ENCODE results near the gene ATXN2.
"Not testable (repeated sequence)": the region's sequence is repeated elsewhere in the genome, so short reads cannot be mapped to it uniquely, and the experiment has no call there.

ATXN2 gene

GRCh38 chr12:111507719-111508118 is 91.4 kb downstream of the ATXN2 start:
- not testable (repeated sequence) for H3K27ac ChIP-seq; DNase-seq (ENCODE audit: low read depth, low spot score)

DNA sequence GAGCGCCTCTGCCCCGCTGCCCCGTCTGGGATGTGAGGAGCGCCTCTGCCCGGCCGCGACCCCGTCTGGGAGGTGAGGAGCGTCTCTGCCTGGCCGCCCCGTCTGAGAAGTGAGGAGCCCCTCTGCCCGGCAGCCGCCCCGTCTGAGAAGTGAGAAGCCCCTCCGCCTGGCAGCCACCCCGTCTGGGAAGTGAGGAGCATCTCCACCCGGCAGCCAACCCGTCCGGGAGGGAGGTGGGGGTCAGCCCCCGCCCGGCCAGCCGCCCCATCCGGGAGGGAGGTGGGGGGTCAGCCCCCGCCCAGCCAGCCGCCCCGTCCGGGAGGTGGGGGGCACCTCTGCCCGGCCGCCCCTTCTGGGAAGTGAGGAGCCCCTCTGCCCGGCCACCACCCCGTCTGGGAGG is 91.9 kb downstream of the ATXN2 start:
- H3K27ac ChIP-seq; DNase-seq (ENCODE audit: low read depth, low spot score): not testable (repeated sequence)

DNA sequence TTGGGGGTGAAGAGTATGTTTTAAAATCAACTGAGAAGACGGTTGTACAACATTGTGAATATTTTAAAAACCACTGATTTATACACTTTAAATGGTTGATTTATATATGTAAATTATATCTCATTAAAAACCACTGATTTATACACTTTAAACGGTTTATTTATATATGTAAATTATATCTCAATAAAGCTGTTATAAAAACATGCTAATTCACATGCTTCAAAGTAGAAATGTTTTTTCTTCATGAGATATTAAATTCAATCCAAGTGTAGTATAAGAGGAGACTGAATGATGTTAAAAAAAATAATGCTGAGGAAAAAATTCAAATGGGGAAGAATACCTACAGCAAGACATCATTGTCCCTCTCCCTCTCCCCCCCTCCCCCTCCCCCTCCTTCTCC is 92.9 kb downstream of the ATXN2 start:
- H3K27ac ChIP-seq: no peak overlapping the region
- no peak for DNase-seq (ENCODE audit: low read depth, low spot score)

GRCh38 chr12:111505601-111506036 is 93.5 kb downstream of the ATXN2 start:
- DNase-seq (ENCODE audit: low read depth, low spot score): no peak

GRCh38 chr12:111503116-111503515 is 96.0 kb downstream of the ATXN2 start:
- no peak for DNase-seq (ENCODE audit: low read depth, low spot score)
- H3K27ac ChIP-seq: no peak overlapping the region

More at GRCh38 chr12:111505601-111506036, 93.5 kb downstream of the ATXN2 start:
- no peak overlapping the region for H3K27ac ChIP-seq

DNA sequence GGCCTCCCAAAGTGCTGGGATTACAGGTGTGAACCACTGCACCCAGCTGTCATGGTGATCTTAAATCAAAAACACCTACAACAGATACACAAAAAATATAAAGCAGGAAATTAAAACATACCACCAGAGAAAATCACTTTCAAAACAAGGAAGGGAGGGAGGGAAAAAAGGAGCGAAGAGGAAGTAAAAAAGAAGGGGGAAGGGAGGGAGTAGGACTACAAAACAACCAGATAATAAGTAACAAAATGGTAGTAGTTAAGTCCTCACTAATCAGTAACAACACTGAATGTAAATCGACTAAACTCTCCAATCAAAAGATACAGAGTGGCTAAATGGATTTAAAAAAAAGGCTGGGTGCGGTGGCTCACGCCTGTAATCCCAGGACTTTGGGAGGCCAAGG is 104.4 kb downstream of the ATXN2 start:
- no peak for DNase-seq (ENCODE audit: low read depth, low spot score)
- H3K27ac ChIP-seq: no peak overlapping the region

DNA sequence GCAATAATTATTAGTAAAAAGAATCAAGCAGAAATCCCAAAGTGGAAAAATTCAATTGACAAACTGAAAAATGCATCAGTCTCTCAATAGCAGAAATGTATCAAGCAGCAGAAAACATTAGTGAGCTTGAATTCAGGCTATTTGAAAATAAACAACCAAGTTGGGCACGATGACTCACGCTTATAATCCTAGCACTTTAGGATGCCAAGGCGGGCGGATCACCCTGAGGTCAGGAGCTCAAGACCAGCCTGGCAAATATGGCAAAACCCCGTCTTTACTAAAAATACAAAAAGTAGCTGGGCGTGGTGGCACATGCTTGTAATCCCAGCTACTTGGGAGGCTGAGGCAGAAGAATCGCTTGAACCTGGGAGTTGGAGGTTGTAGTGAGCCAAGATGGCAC is 106.1 kb downstream of the ATXN2 start:
- H3K27ac ChIP-seq; DNase-seq (ENCODE audit: low read depth, low spot score): not testable (repeated sequence)

GRCh38 chr12:111488798-111489197 is 110.3 kb downstream of the ATXN2 start:
- DNase-seq (ENCODE audit: low read depth, low spot score): no peak
- no peak overlapping the region for H3K27ac ChIP-seq

- no peak for DNase-seq (ENCODE audit: low read depth, low spot score)
These were observed 110.8 kb downstream of the ATXN2 start for GRCh38 chr12:111488271-111488670.

DNA sequence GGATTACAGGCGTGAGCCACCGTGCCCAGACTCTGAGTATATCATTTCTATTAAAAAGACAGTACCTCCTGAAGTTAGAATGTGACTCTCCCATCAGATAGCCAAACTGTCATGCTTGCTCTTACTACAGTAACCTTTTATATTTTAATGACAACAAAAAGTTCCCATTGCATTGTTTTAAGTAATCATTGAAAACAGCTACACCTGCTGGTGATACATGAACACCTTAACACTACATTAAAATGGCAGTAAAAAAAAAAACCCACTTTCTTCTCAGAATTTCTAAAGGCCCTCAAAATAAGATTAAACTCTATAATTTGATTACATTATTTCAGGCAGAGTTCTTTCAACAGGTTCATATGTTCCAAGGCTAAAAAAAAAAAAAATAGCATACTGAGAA is 116.7 kb downstream of the ATXN2 start:
- H3K27ac ChIP-seq: no peak overlapping the region
- no peak for DNase-seq (ENCODE audit: low read depth, low spot score)

More at GRCh38 chr12:111488271-111488670, 110.8 kb downstream of the ATXN2 start:
- H3K27ac ChIP-seq: no peak overlapping the region

- no peak for DNase-seq (ENCODE audit: low read depth, low spot score)
- no peak overlapping the region for H3K27ac ChIP-seq
These were observed 127.9 kb downstream of the ATXN2 start for GRCh38 chr12:111471236-111471635.

GRCh38 chr12:111469401-111469800 is 129.7 kb downstream of the ATXN2 start:
- no peak for DNase-seq (ENCODE audit: low read depth, low spot score)

GRCh38 chr12:111467857-111468241 is 131.3 kb downstream of the ATXN2 start:
- H3K27ac ChIP-seq: no peak overlapping the region
- DNase-seq (ENCODE audit: low read depth, low spot score): no peak

More at GRCh38 chr12:111469401-111469800, 129.7 kb downstream of the ATXN2 start:
- H3K27ac ChIP-seq: no peak overlapping the region

GRCh38 chr12:111467092-111467856 is 131.8 kb downstream of the ATXN2 start:
- no peak overlapping the region for H3K27ac ChIP-seq
- DNase-seq (ENCODE audit: low read depth, low spot score): no peak

- no peak overlapping the region for H3K27ac ChIP-seq
- no peak for DNase-seq (ENCODE audit: low read depth, low spot score)
These were observed 136.8 kb downstream of the ATXN2 start for GRCh38 chr12:111462210-111462769.

- H3K27ac ChIP-seq; DNase-seq (ENCODE audit: low read depth, low spot score): not testable (repeated sequence)
These were observed 139.0 kb downstream of the ATXN2 start for GRCh38 chr12:111460111-111460510.

DNA sequence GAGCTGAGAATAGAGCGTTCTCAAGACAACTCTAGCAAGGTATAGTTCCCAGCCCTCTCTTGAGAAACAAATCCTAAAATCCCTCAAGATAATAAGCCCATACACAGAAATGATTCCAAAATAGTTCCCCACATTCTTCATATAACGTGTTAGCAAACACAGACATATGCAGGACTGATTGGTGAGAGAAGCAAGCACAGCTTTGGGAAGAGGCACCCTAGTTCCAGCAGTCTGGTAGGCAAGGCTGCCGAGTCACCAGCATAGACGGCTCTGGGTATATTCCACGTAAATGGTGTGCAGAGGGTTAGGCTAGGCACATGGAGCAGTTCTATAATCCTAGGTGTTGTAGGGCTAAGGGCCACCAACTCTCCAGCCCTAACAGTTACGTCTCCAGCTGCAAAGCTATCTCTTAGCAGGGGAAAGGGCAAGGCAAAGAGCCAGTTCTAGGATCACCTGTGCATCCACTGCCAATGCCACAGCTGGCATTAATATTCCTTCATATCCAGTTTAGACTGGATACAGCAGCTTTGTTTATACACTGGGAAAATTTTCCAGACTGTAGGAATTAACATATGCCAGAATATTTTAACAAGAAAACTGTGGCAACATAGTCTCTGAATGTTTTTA is 140.5 kb downstream of the ATXN2 start:
- no peak for DNase-seq (ENCODE audit: low read depth, low spot score)
- no peak overlapping the region for H3K27ac ChIP-seq

GRCh38 chr12:111457577-111457976 is 141.5 kb downstream of the ATXN2 start:
- H3K27ac ChIP-seq: no peak overlapping the region
- no peak for DNase-seq (ENCODE audit: low read depth, low spot score)

- no peak overlapping the region for H3K27ac ChIP-seq
- no peak for DNase-seq (ENCODE audit: low read depth, low spot score)
These were observed 142.0 kb downstream of the ATXN2 start for GRCh38 chr12:111457071-111457470.

- H3K27ac ChIP-seq: no peak overlapping the region
- DNase-seq (ENCODE audit: low read depth, low spot score): no peak
These were observed 143.4 kb downstream of the ATXN2 start for GRCh38 chr12:111455448-111456320.

Data from epithelial cell of prostate (primary cell).